ENCODE measurements around the gene LINC01488.

DNA sequence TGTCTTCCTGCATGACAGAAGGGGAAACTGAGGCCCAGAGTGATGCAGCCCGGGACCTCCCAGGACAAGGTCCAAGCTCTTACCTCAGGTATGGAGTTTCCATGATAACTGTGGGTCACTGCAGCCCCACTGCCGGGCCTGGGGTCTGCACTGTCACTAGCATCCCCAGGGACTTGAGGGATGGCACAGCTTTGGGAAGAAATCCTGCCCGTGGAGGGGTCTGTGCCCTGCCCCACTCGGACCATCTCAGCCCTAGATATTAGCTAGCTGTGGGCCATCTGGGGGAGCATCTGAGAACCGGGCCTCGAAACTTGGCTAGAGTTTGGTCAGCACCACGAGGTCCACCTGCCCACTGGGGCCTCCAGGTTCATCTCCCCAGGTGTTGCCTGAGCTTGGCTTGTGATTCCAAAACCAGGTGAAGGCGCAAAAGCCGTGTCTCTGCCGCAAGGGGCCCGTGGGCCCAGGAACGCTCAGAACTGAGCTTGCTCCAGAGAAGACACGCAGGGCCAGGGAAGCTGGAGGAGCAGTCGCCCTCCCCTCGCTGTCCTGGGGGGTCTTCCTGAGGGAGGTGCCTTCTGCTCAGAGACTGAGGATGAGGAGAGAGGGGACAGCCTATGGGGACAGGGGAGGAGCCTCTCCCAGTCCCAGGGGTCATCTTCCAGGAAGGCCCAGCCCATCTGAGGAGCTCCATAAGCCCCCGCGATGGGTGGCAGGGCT, 4.8 kb downstream of the LINC01488 start:
- TF ChIP-seq, protein P1, sequence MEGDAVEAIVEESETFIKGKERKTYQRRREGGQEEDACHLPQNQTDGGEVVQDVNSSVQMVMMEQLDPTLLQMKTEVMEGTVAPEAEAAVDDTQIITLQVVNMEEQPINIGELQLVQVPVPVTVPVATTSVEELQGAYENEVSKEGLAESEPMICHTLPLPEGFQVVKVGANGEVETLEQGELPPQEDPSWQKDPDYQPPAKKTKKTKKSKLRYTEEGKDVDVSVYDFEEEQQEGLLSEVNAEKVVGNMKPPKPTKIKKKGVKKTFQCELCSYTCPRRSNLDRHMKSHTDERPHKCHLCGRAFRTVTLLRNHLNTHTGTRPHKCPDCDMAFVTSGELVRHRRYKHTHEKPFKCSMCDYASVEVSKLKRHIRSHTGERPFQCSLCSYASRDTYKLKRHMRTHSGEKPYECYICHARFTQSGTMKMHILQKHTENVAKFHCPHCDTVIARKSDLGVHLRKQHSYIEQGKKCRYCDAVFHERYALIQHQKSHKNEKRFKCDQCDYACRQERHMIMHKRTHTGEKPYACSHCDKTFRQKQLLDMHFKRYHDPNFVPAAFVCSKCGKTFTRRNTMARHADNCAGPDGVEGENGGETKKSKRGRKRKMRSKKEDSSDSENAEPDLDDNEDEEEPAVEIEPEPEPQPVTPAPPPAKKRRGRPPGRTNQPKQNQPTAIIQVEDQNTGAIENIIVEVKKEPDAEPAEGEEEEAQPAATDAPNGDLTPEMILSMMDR (IDR thresholded peaks at IDR 0.05; ENCODE audit: low read depth, low read length, poor library complexity, severe bottlenecking): no peak
- TF ChIP-seq EZH2phosphoT487 (IDR thresholded peaks at IDR 0.05; ENCODE audit: borderline replicate concordance, low read length): no peak

Measured in DOHH2 (cell line).